GM19043 (cell line): ENCODE data around the gene MCRS1.
"Not testable (repeated sequence)": the region's sequence is repeated elsewhere in the genome, so short reads cannot be mapped to it uniquely, and the experiment has no call there.

Experiments
- ATAC-seq: cut with Tn5 transposase; IDR thresholded peaks from one replicate; pipeline ENCODE4 v1.9.1; 2021; ENCODE audit warnings: low read depth; ENCODE audit not compliant: unreplicated experiment

Gene MCRS1

DNA sequence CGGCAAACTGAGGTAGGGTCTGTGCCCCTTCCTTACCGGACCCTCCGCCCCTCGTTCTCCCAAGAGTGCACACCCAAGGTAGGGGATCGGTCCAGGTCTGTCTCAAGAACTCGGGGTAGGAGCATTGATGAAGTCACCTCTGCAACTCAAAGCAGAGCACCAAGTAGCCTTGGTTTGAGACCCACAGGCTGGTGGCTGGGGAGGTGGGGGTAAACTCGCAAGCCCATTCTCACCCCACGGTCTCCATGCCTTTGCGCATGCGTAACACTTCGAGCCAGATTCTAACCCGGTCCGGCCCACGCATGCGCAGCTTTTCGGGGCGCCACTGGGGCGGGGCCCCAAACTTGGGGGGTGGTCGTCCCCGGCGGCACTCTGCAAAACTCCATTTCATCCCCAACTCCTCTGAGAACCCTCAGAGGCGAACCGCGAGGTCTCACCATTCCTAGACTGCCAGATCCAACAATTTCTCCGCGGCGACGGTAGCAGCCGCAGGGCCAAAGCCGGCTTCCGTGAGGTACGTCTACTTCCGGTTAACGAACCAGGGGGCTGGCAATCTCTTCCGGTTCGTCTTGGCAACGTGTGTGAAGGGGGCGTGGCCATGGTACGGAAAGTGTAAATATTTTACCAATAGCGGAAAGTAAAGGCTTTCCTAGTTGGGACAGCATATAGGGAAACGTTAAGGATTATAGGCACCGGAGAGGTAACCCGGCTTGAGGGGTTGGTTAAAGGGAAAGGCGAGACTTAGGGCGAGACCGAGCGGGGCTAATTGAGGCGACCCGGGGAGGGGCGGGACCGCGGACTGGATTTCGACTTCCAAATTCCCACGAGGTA lies at the start of gene MCRS1:
Gene MCRS1, minus strand, starts transcription at position 532 of the 831 bp plus-strand sequence. CDS start 1,411 bp downstream, outside the sequence.
- ATAC-seq, result peak; percentile 82

- ATAC-seq, result no peak
Observed at GRCh38 chr12:49616533-49617219, 48.7 kb upstream of the MCRS1 start.

DNA sequence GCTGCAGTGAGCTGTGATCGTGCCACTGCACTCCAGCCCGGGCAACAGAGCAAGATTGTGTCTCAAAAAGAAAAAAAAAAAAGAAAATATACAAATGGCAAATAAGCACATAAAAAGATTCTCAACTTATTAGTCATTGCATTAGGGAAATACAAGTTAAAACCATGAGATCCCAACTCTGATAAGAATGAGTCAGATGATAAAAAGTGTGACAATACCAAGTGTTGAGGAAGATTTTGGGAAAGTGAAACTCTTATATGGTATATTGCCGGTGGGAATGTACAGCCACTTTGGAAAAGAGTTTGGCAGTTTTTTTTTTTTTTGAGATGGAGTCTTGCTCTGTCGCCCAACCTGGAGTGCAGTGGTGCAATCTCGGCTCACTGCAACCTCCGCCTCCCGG lies 47.8 kb upstream of the MCRS1 start:
- no peak for ATAC-seq

GRCh38 chr12:49612210-49612609 lies 44.3 kb upstream of the MCRS1 start:
- no peak for ATAC-seq

DNA sequence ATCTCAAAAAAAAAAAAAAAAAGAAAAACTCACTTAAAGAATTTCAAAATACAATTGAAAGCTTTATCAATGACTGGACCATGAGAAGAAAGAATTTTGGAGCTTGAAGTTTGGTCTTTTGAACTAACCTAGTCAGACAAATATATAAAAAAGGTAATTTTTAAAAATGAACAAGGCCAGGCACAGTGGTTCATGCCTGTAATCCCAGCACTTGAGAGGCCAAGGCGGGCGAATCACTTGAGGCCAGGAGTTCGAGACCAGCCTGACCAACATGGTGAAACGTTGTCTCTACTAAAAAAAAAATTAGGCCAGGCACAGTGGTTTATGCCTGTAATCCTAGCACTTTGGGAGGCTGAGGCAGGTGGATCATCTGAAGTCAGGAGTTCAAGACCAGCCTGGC lies 42.8 kb upstream of the MCRS1 start:
- not testable (repeated sequence) for ATAC-seq

DNA sequence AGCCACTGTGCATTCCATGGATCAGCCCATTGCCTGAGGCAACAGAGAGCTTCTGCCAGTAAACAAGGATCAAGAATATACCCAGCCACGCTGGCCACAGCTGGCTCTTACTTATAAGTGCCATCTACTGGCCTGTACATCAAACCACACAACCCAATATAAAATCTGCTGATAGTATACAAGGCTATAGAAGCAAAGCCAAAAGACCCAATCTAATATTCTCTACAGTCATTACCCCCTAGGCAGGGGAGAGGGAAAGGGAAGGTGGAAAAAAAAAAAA lies 41.9 kb upstream of the MCRS1 start:
- ATAC-seq, result no peak

DNA sequence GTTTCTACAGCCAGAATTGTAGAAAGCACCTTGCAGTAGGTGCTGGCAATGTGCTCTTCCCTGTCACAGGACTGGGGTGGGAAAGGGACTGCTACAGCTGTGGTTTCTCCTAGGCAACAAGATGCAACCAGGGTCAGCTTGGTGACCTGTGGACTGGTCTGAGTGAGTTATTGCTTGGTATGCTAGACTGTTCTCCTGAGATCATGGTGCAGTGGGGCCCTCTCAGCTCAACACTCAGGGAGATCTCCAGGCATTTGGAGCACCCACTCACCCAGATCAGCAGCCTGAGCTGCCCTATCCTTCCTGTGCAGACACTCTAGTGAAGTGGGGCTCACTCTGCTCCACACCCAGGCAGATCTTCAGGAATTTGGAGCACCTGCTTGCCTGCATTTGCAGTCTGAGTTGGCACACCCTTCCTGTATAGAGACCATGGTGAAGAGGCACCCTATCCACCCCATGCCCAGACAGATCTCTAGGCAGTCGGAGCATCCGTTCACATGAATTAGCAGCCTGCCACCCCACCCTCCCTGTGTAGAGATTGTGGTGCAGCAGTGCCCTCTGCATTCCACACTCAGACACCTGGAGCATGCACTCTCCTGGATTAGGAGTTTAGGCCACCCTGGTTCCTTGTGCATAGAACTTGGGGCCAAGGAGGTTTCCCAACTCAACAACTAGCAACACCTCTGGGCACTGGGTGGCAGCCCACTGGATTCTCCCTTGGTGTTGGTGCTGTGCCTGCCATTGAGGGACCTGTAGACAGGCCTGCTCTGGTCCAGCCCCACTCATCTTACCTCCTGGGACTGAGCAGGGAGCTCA lies 41.3 kb upstream of the MCRS1 start:
- no peak for ATAC-seq

DNA sequence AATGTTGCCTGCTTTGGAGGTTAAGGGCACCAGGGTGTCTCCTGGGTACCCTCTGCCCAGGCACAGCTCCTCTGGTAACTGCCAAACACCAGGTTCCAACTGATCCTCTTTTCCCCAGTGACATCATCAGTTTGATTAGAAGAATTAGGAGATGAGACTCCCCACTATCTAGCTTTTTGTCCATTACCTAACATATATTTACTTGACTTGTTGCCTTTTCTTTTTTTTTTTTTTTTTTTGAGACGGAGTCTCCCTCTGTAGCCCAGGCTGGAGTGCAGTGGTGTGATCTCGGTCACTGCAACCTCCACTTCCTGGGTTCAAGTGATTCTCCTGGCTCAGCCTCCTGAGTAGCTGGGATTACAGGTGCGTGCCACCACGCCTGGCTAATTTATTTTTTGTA lies 37.6 kb upstream of the MCRS1 start, which contains the start of gene FAM186B:
Gene FAM186B, minus strand, starts transcription at position 101 of the 400 bp plus-strand sequence. CDS start 162 bp downstream, outside the sequence.
- ATAC-seq, result not testable (repeated sequence)

GRCh38 chr12:49604856-49605255 lies 36.9 kb upstream of the MCRS1 start:
- ATAC-seq, result no peak

- ATAC-seq, result no peak
Observed at GRCh38 chr12:49603721-49604120, 35.8 kb upstream of the MCRS1 start.

- ATAC-seq, result no peak
Observed at GRCh38 chr12:49599961-49600360, 32.0 kb upstream of the MCRS1 start.

- ATAC-seq, result no peak
Observed at GRCh38 chr12:49598527-49598926, 30.6 kb upstream of the MCRS1 start.

- no peak for ATAC-seq
Observed at GRCh38 chr12:49588721-49589516, 21.0 kb upstream of the MCRS1 start.

DNA sequence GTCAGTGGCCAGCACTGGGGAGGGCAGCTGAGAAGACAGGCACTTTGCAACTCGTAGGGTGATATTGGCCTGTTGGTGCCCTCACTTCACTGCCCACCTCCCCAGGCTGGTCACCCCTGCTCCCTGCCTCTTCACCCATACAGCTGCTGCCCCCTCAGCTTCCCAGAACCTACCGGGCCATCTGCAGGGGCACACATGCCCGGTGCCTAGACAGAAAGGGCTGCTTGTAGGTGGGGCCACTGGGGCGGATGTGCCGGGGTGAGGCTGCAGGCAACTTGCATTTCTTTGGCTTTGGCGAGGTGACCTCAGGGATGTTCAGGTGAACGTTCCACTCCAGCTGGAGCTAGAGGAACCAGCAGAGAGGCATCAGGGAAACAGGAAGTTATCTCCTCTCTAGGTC lies 20.3 kb upstream of the MCRS1 start:
- no peak for ATAC-seq

- no peak for ATAC-seq
Observed at GRCh38 chr12:49587174-49587908, 19.4 kb upstream of the MCRS1 start.

GRCh38 chr12:49585477-49586459 lies 17.8 kb upstream of the MCRS1 start:
- no peak for ATAC-seq

- ATAC-seq, result no peak
Observed at GRCh38 chr12:49584591-49584990, 16.6 kb upstream of the MCRS1 start.

- ATAC-seq, result no peak
Observed at GRCh38 chr12:49583366-49584094, 15.6 kb upstream of the MCRS1 start.
